ENCODE data around the gene SIL1. TPM values are rescaled to one million over a fixed set of nuclear protein-coding genes. Genes with fewer than 3 reads are reported as not detected.
"Not testable (repeated sequence)": the region's sequence is repeated elsewhere in the genome, so short reads cannot be mapped to it uniquely, and the experiment has no call there.

Gene SIL1
- total and polyA plus RNA-seq, 2 donors (not counting 1 experiment from before 2014, with no cell fraction given), result 66.4 to 85.5 TPM

DNA sequence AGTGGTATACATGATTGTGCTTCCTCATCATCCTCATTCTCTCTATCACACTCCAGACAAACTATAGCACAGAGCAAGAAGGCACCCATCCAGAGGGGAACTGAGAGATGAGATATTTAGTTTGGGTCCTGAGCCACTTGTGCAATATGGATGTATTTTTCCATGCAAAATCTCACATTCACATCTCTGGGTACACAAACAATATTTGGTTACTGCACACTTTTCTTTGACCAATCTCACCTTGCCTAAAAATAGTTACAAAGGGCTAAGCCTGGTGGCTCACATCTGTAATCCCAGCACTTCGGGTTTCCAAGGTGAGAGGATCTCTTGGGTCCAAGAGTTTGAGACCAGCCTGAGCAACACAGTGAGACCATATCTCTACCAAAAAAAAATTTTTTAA is 120.3 kb downstream of the SIL1 start:
- Histone ChIP-seq H3K36me3 (ENCODE audit: control insufficient read depth, insufficient read depth, low read length) (no peaks in the 10 kb centered on the region), H3K27ac (ENCODE audit: insufficient read depth, low read length) (no peak overlapping the region), H2AFZ (ENCODE audit: low read length) (no peak overlapping the region), H3K27me3 (ENCODE audit: control insufficient read depth, insufficient read depth, low read length) (no peaks in the 10 kb centered on the region), H3K9ac (ENCODE audit: insufficient read depth, low read length) (no peak overlapping the region), H3K79me2 (ENCODE audit: control insufficient read depth, insufficient read depth, low read length) (no peaks in the 10 kb centered on the region), H3K9me3 (ENCODE audit: control insufficient read depth, insufficient read depth, low read depth, low read length) (no peaks in the 10 kb centered on the region), H3K4me3 (replicated peaks in 1 of 4; ENCODE audit: control extremely low read depth in 1 of 4, insufficient read depth in 1 of 4, low read depth in 3 of 4, low read length in 4 of 4) (no peak overlapping the region), H3K4me2 (ENCODE audit: extremely low read depth, insufficient read depth, low read length) (no peak overlapping the region), H4K20me1 (ENCODE audit: control insufficient read depth, extremely low read depth, insufficient read depth, low read length) (no peaks in the 10 kb centered on the region), H3K4me1 (ENCODE audit: control insufficient read depth, extremely low read depth, insufficient read depth, low read length) (no peaks in the 10 kb centered on the region)
- no peak for DNase-seq (ENCODE audit: low read depth in 2 of 2)
- TF ChIP-seq EZH2 (IDR thresholded peaks at IDR 0.05; ENCODE audit: low read length, missing control alignments), result no peak
- TF ChIP-seq, protein P1, sequence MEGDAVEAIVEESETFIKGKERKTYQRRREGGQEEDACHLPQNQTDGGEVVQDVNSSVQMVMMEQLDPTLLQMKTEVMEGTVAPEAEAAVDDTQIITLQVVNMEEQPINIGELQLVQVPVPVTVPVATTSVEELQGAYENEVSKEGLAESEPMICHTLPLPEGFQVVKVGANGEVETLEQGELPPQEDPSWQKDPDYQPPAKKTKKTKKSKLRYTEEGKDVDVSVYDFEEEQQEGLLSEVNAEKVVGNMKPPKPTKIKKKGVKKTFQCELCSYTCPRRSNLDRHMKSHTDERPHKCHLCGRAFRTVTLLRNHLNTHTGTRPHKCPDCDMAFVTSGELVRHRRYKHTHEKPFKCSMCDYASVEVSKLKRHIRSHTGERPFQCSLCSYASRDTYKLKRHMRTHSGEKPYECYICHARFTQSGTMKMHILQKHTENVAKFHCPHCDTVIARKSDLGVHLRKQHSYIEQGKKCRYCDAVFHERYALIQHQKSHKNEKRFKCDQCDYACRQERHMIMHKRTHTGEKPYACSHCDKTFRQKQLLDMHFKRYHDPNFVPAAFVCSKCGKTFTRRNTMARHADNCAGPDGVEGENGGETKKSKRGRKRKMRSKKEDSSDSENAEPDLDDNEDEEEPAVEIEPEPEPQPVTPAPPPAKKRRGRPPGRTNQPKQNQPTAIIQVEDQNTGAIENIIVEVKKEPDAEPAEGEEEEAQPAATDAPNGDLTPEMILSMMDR (conservative IDR thresholded peaks at IDR 0.05 in 1 of 2, IDR thresholded peaks at IDR 0.05 in 1 of 2; ENCODE audit: low read depth in 1 of 2, low read length in 2 of 2), result no peak

DNA sequence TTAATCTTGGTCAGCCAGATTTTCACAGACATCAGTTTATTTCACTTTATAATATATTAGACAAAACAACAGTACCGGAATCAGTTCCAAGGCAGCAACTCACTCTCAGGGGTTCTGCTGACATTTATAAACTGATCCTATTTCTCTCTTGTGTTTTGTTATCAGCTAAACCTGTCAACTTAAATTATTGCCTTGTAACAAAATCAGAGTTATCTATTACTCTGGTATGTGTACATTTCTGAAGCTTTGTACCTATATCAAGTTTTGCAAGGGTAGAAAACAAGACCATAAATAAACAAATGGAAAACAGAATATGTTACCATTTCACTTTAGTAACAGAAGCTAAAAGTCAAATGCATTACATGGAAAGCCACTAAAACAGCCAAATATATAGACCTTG is 122.1 kb downstream of the SIL1 start:
- Histone ChIP-seq H3K4me3 (replicated peaks in 1 of 4; ENCODE audit: control extremely low read depth in 1 of 4, insufficient read depth in 1 of 4, low read depth in 3 of 4, low read length in 4 of 4) (no peak overlapping the region), H3K9me3 (ENCODE audit: control insufficient read depth, insufficient read depth, low read depth, low read length) (no peaks in the 10 kb centered on the region), H3K79me2 (ENCODE audit: control insufficient read depth, insufficient read depth, low read length) (no peaks in the 10 kb centered on the region), H3K4me1 (ENCODE audit: control insufficient read depth, extremely low read depth, insufficient read depth, low read length) (no peaks in the 10 kb centered on the region), H3K9ac (ENCODE audit: insufficient read depth, low read length) (no peak overlapping the region), H3K36me3 (ENCODE audit: control insufficient read depth, insufficient read depth, low read length) (no peaks in the 10 kb centered on the region), H3K27me3 (ENCODE audit: control insufficient read depth, insufficient read depth, low read length) (no peaks in the 10 kb centered on the region), H2AFZ (ENCODE audit: low read length) (no peak overlapping the region), H3K27ac (ENCODE audit: insufficient read depth, low read length) (no peak overlapping the region), H4K20me1 (ENCODE audit: control insufficient read depth, extremely low read depth, insufficient read depth, low read length) (no peaks in the 10 kb centered on the region), H3K4me2 (ENCODE audit: extremely low read depth, insufficient read depth, low read length) (no peak overlapping the region)
- TF ChIP-seq, protein P1 (conservative IDR thresholded peaks at IDR 0.05 in 1 of 2, IDR thresholded peaks at IDR 0.05 in 1 of 2; ENCODE audit: low read depth in 1 of 2, low read length in 2 of 2), result no peak
- TF ChIP-seq EZH2 (IDR thresholded peaks at IDR 0.05; ENCODE audit: low read length, missing control alignments), result no peak
- no peak for DNase-seq (ENCODE audit: low read depth in 2 of 2)

DNA sequence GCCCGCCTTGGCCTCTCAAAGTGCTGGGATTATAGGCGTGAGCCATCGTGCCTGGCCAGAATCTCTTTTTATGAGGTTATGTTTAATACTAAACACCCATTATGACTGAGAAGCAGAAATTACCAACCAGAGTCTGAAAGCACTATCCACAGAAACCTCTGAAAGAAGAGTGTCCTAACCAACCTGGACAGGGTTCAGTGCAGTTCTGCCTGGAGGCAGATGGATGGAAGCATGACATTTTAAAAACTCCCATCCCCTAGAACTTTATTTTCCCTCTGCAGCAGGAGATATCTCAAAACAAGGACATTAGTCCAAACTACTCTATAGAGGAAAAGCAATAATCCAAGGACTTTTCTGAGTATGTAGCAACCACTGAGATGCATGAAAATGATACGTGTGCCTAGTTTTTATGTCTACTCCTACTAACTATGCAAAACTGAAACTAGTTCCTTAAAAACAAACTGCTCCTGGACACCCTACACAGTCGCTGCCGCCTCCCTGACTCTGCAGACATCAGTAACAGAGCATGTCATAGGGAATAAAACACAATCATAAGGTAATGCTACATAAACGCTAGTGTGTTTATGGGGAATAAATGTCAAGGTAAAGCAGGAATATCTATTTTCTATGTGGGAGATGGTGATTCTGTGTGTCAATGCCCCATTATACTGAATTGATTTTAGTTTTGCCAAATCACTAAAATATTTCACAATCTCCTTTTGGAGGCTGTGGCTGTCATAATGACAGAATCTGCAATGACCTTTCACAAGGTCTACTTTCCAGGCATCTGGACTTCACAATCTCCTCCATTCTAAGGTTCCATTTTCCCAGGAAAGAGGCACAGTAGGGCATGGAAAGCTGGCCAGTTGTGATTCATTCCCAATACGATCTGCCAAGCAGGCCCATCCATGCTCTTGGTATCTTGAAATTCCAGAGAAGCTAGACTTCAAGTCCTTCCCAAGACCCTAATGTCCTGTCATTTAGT is 122.8 kb downstream of the SIL1 start:
- H3K9ac ChIP-seq (ENCODE audit: insufficient read depth, low read length), result no peak overlapping the region
- H3K27me3 ChIP-seq (ENCODE audit: control insufficient read depth, insufficient read depth, low read length), result no peaks in the 10 kb centered on the region
- no peaks in the 10 kb centered on the region for H3K4me1 ChIP-seq (ENCODE audit: control insufficient read depth, extremely low read depth, insufficient read depth, low read length)
- no peak overlapping the region for H3K27ac ChIP-seq (ENCODE audit: insufficient read depth, low read length)
- no peaks in the 10 kb centered on the region for H3K9me3 ChIP-seq (ENCODE audit: control insufficient read depth, insufficient read depth, low read depth, low read length)
- no peaks in the 10 kb centered on the region for H3K79me2 ChIP-seq (ENCODE audit: control insufficient read depth, insufficient read depth, low read length)
- TF ChIP-seq, protein P1 (conservative IDR thresholded peaks at IDR 0.05 in 1 of 2, IDR thresholded peaks at IDR 0.05 in 1 of 2; ENCODE audit: low read depth in 1 of 2, low read length in 2 of 2), result no peak
- no peak for TF ChIP-seq EZH2 (IDR thresholded peaks at IDR 0.05; ENCODE audit: low read length, missing control alignments)
- no peaks in the 10 kb centered on the region for H4K20me1 ChIP-seq (ENCODE audit: control insufficient read depth, extremely low read depth, insufficient read depth, low read length)
- no peak overlapping the region for H3K4me3 ChIP-seq (replicated peaks in 1 of 4; ENCODE audit: control extremely low read depth in 1 of 4, insufficient read depth in 1 of 4, low read depth in 3 of 4, low read length in 4 of 4)
- H2AFZ ChIP-seq (ENCODE audit: low read length), result no peak overlapping the region
- H3K36me3 ChIP-seq (ENCODE audit: control insufficient read depth, insufficient read depth, low read length), result no peaks in the 10 kb centered on the region
- H3K4me2 ChIP-seq (ENCODE audit: extremely low read depth, insufficient read depth, low read length), result peak overlapping the region; percentile 13
- DNase-seq (ENCODE audit: low read depth in 2 of 2), result peak in 1 of 2 donors; percentile 22

DNA sequence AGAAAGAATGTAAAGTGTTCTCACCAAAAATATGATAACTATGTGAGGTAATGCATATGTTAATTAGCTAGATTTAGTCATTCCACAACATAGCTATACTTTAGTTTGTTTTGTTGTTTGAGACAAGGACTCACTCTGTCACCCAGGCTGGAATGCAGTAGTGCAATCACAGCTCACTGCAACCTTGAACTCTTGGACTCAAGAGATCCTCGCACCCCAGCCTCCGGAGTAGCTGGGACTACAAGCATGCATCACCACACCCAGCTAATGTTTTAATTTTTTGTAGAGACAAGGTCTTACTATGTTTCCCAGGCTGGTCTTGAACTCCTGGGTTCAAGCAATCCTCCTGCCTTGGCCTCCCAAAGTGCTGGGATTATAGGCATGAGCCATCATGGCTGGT is 124.2 kb downstream of the SIL1 start:
- not testable (repeated sequence) for H3K9ac ChIP-seq (ENCODE audit: insufficient read depth, low read length)

More for the DNA sequence above, 124.2 kb downstream of the SIL1 start:
- H3K4me2 ChIP-seq (ENCODE audit: extremely low read depth, insufficient read depth, low read length); H3K27me3 ChIP-seq (ENCODE audit: control insufficient read depth, insufficient read depth, low read length); H3K79me2 ChIP-seq (ENCODE audit: control insufficient read depth, insufficient read depth, low read length); H4K20me1 ChIP-seq (ENCODE audit: control insufficient read depth, extremely low read depth, insufficient read depth, low read length); H3K4me3 ChIP-seq (replicated peaks in 1 of 4; ENCODE audit: control extremely low read depth in 1 of 4, insufficient read depth in 1 of 4, low read depth in 3 of 4, low read length in 4 of 4); H3K4me1 ChIP-seq (ENCODE audit: control insufficient read depth, extremely low read depth, insufficient read depth, low read length); DNase-seq (ENCODE audit: low read depth in 2 of 2); H3K9me3 ChIP-seq (ENCODE audit: control insufficient read depth, insufficient read depth, low read depth, low read length); H3K36me3 ChIP-seq (ENCODE audit: control insufficient read depth, insufficient read depth, low read length); H3K27ac ChIP-seq (ENCODE audit: insufficient read depth, low read length); H2AFZ ChIP-seq (ENCODE audit: low read length): not testable (repeated sequence)

Data from fibroblast of lung (primary cell).